ENCODE results near the gene SAP30. TPM values are rescaled to one million over a fixed set of nuclear protein-coding genes. Genes with fewer than 3 reads are reported as not detected.

The SAP30 gene
- total and polyA plus RNA-seq, 12 donors, result 4.4 to 39.1 (median 12.6) TPM

DNA sequence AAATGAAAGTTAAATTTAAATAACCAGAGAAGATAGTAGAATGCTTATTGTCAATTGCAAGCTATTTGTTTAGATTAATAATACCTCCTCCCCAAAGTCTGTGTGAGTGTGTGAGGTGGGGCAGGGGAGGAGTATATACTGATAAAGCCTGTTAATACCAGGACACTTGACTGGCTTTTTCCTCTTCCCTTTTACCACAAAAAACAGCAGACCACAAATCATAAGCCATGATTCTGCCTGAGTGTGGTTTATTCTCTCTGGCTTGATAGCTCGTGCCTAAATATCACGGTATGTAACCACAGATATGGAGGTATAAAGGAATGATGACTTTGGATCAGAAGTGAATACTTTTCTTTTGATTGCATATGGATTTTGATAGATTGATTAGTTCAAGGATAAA is 50.0 kb downstream of the SAP30 start:
- Histone ChIP-seq H3K4me3 (no peak overlapping the region), H3K27ac (no peak overlapping the region), H3K27me3 (no peaks in the 10 kb centered on the region), H3K9me3 (replicated peaks in 1 of 3) (no peaks in the 10 kb centered on the region), H3K4me1 (replicated peaks in 1 of 2) (peaks cover 0 to 10% of the 10 kb centered on the region in 2 donors), H3K36me3 (replicated peaks in 1 of 2) (no peaks in the 10 kb centered on the region)
- intact Hi-C loops (cut with DNase I), result loop anchor here in 1 of 2 donors (10.0 kb wide), 1 partner anchor 74 kb away; no protein-coding TSS in a partner anchor
- no peak for TF ChIP-seq POLR2A (IDR thresholded peaks at IDR 0.05)
- TF ChIP-seq, protein P1, sequence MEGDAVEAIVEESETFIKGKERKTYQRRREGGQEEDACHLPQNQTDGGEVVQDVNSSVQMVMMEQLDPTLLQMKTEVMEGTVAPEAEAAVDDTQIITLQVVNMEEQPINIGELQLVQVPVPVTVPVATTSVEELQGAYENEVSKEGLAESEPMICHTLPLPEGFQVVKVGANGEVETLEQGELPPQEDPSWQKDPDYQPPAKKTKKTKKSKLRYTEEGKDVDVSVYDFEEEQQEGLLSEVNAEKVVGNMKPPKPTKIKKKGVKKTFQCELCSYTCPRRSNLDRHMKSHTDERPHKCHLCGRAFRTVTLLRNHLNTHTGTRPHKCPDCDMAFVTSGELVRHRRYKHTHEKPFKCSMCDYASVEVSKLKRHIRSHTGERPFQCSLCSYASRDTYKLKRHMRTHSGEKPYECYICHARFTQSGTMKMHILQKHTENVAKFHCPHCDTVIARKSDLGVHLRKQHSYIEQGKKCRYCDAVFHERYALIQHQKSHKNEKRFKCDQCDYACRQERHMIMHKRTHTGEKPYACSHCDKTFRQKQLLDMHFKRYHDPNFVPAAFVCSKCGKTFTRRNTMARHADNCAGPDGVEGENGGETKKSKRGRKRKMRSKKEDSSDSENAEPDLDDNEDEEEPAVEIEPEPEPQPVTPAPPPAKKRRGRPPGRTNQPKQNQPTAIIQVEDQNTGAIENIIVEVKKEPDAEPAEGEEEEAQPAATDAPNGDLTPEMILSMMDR (IDR thresholded peaks at IDR 0.05), result no peak
- 93 to 97% (median 94%) methylated on average over 2 of the region's 2 CpGs for WGBS, 4 donors
- DNase-seq, result no peak

DNA sequence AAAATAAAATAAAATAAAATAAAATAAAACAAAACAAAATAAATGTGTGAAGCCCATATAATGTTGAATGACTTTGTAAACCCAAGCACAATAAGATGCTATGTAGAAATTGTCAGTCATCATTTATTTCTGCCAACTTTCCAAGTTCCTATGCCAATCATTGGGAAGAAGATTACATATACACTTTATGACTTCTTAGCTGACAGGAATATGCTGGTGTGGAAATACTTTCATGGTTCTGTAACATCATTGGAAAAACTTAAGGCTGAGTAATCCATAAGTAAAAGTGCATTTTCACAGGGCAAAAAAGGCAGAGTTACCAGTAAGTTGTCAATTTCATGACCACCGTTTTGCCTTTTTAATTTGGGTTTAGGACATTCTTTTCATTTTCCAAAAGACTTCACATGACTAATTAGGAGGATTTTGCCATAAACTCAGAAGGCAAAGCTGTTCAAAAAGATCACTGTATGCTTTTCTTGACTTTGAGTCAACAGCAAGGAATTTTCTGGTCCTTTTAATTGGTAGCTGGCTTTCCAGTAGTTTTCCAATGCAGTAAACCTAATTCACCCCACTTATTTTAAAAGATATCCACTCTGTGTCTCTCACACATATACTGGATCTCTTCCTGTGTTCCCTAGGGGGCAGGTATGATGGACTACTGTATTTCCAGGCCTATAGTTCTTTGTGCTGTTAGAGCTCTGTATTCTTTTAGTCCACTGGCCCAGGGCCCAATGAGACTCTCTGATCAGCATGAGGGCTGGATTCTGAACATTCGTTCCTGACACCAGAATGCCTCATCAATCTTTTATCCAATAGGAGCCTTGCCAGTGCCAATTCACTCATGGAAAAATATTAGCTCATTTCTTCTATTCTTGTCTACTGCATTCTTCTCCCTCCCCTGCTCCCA is 54.4 kb downstream of the SAP30 start:
- 62 to 78% (median 78%) methylated on average over 2 of the region's 2 CpGs for WGBS, 4 donors
- peak overlapping the region in 1 of 5 donors; percentile 53 for H3K27ac ChIP-seq
- intact Hi-C loops (cut with DNase I), result loop anchor here in 1 of 2 donors (10.0 kb wide), 1 partner anchor 70 kb away; no protein-coding TSS in a partner anchor

DNA sequence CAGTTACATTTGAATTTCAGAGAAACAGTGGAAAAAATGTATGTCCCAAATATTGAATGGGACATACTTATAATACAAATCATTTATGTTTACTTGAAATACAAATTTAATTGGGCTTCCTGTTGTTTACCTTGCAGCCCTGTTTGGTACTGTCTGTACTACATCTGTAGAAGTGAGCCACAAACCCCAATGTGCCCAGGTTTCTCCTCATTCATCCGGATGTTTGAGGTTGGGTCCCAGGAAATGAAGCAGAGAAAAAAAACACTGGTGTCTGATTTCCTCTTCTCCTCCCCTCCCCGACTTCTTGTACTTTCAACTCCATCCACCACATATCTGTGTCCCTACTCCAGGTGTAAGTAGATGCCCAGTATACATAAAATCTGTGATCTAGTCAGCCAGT is 55.3 kb downstream of the SAP30 start:
- H3K27ac ChIP-seq, result no peak overlapping the region
- WGBS, 4 donors, result 74 to 95% (median 90%) methylated on average over 2 of the region's 2 CpGs

More for the DNA sequence above, 54.4 kb downstream of the SAP30 start:
- DNase-seq, result no peak
- Histone ChIP-seq H3K4me1 (replicated peaks in 1 of 2) (no peaks in the 10 kb centered on the region), H3K36me3 (replicated peaks in 1 of 2) (no peaks in the 10 kb centered on the region), H3K9me3 (replicated peaks in 1 of 3) (no peaks in the 10 kb centered on the region), H3K27me3 (no peaks in the 10 kb centered on the region), H3K4me3 (no peak overlapping the region)
- TF ChIP-seq, protein P1 (IDR thresholded peaks at IDR 0.05), result no peak
- TF ChIP-seq POLR2A (IDR thresholded peaks at IDR 0.05), result no peak

More for the DNA sequence above, 55.3 kb downstream of the SAP30 start:
- DNase-seq, result no peak
- TF ChIP-seq, protein P1 (IDR thresholded peaks at IDR 0.05), result no peak
- no peak for TF ChIP-seq POLR2A (IDR thresholded peaks at IDR 0.05)
- H3K4me3 ChIP-seq, result no peak overlapping the region
- no peaks in the 10 kb centered on the region for H3K36me3 ChIP-seq (replicated peaks in 1 of 2)
- H3K4me1 ChIP-seq (replicated peaks in 1 of 2), result no peaks in the 10 kb centered on the region
- H3K9me3 ChIP-seq (replicated peaks in 1 of 3), result no peaks in the 10 kb centered on the region
- intact Hi-C loops (cut with DNase I), result loop anchor here in 1 of 2 donors (10.0 kb wide), 1 partner anchor 69 kb away; no protein-coding TSS in a partner anchor
- no peaks in the 10 kb centered on the region for H3K27me3 ChIP-seq

Other genes starting within 250 kb of the SAP30 start
- 10 to 100 TPM in 6 of 9 donors, 1 to 10 TPM in 3; 4.4 to 21.9 (median 10.6) TPM for gene GALNT7, start 202.1 kb upstream of the SAP30 start, total RNA-seq
- 10 to 100 TPM in 1 of 3 donors, 1 to 10 TPM in 2; 7.8 to 10.2 (median 8.7) TPM for gene GALNT7, start 202.1 kb upstream of the SAP30 start, polyA plus RNA-seq
- 10 to 100 TPM in 8 of 9 donors, 1 to 10 TPM in 1; 7.5 to 83.1 (median 22.9) TPM for gene HMGB2, start 36.6 kb upstream of the SAP30 start, total RNA-seq
- gene HMGB2, start 36.6 kb upstream of the SAP30 start, polyA plus RNA-seq, result 10 to 100 TPM; 38.6 to 46.1 (median 42.8) TPM
- gene SCRG1, start 28.2 kb downstream of the SAP30 start, total RNA-seq, result under 1 TPM in 7 of 9 donors, not detected in 2; 0.14 to 0.76 (median 0.21) TPM
- 1 to 10 TPM in 1 of 3 donors, under 1 TPM in 2; 0.40 to 1.9 (median 0.54) TPM for gene SCRG1, start 28.2 kb downstream of the SAP30 start, polyA plus RNA-seq
- gene HAND2, start 159.3 kb downstream of the SAP30 start, total RNA-seq, result 10 to 100 TPM in 4 of 9 donors, 1 to 10 TPM in 2, under 1 TPM in 3; 0.11 to 44.9 (median 4.2) TPM
- 10 to 100 TPM; 12.6 to 56.1 (median 43.6) TPM for gene HAND2, start 159.3 kb downstream of the SAP30 start, polyA plus RNA-seq